GM12878 (cell line): Measurements from ENCODE around the gene LIN7C. TPM values are rescaled to one million over a fixed set of nuclear protein-coding genes. Genes with fewer than 3 reads are reported as not detected.

Experiments used
- ATAC-seq: fragments of 200-7000 bp; cut with Tn5 transposase; 3 replicates; pipeline ENCODE4 v1.9.1; 2020; ENCODE audit warnings: mild to moderate bottlenecking, moderate library complexity
- BruUV-seq: library from RNA; stranded (reverse); fragments of 400-500 nt; replicated peaks from 2 replicates; lab custom pipeline; 2021; lab: Mats Ljungman, UMichigan
- CTCF ChIA-PET: fragments of 300-600 bp; sonication (Branson Sonifier 250); formaldehyde crosslinking; extraction: SDS; loops from one replicate; lab custom pipeline; 2021; ENCODE audit warnings: inconsistent platforms; lab: Yijun Ruan, JAX
- POLR2A ChIA-PET: fragments of 350-600 bp; formaldehyde crosslinking; extraction: SDS; loops from one replicate; lab custom pipeline; 2021; ENCODE audit warnings: inconsistent platforms; lab: Charles Lee
- RAD21 ChIA-PET: fragments of 300-600 bp; sonication (Branson Sonifier 250); formaldehyde crosslinking; loops from one replicate; lab custom pipeline; 2023; ENCODE audit warnings: antibody characterized with exemption; ENCODE audit not compliant: unreplicated experiment; lab: Charles Lee
- SMC1A ChIA-PET: fragments of 300-600 bp; sonication (Branson Sonifier 250); formaldehyde crosslinking; loops from one replicate; lab custom pipeline; 2023; ENCODE audit not compliant: unreplicated experiment, uncharacterized antibody; lab: Charles Lee
- DNase-seq: peaks from one replicate; pipeline ENCODE4 v3.0.0-alpha.2; 2011; ENCODE audit warnings: low read depth, low spot score
- FAIRE-seq: peaks from 3 replicates; lab custom pipeline; 2011; peaks lifted over from hg19 to GRCh38; lab: Jason Lieb, UNC
- H2AFZ ChIP-seq: 2 replicates; pipeline ENCODE4 v1.6.0; 2011; ENCODE audit warnings: low read depth, low read length, control low read depth; ENCODE audit not compliant: control insufficient read depth
- H3K27ac ChIP-seq: 2 replicates; pipeline ENCODE4 v1.5.1; 2011; ENCODE audit warnings: control low read depth; ENCODE audit not compliant: control insufficient read depth, insufficient read depth
- H3K27me3 ChIP-seq, 2 experiments: replicated peaks in 1 of 2; 2 replicates each; pipeline versions ENCODE4 v1.6.0 to v1.6.1; 2011; ENCODE audit warnings: low read length in 1 of 2; ENCODE audit not compliant: control insufficient read depth in 2 of 2, insufficient read depth in 2 of 2
- H3K36me3 ChIP-seq, 2 experiments: 2 replicates each; pipeline ENCODE4 v1.5.1; 2011; ENCODE audit warnings: low read length in 1 of 2; ENCODE audit not compliant: control insufficient read depth in 2 of 2, insufficient read depth in 2 of 2
- H3K4me1 ChIP-seq: 2 replicates; pipeline ENCODE4 v1.6.1; 2011; ENCODE audit warnings: mild to moderate bottlenecking, low read length, moderate library complexity, mixed read lengths; ENCODE audit not compliant: control insufficient read depth, insufficient read depth
- H3K4me2 ChIP-seq: 2 replicates; pipeline ENCODE4 v1.6.0; 2011; ENCODE audit warnings: control low read depth; ENCODE audit not compliant: control insufficient read depth, insufficient read depth
- H3K4me3 ChIP-seq: fragments of 200-600 bp; sonication (generic); 2 replicates; pipeline ENCODE4 v1.5.1; 2016
- H3K79me2 ChIP-seq: 2 replicates; pipeline ENCODE4 v1.6.0; 2011; ENCODE audit warnings: low read length; ENCODE audit not compliant: control insufficient read depth, insufficient read depth
- H3K9ac ChIP-seq: 2 replicates; pipeline ENCODE4 v1.8.0; 2011; ENCODE audit warnings: low read length, control low read depth, mixed read lengths; ENCODE audit not compliant: control insufficient read depth, insufficient read depth
- H3K9me3 ChIP-seq: replicated peaks from 3 replicates; pipeline ENCODE4 v1.5.1; 2011; ENCODE audit warnings: mild to moderate bottlenecking, low read length; ENCODE audit not compliant: control insufficient read depth, insufficient read depth
- H4K20me1 ChIP-seq: 2 replicates; pipeline ENCODE4 v1.6.0; 2011; ENCODE audit not compliant: control insufficient read depth, insufficient read depth
- CBX3 ChIP-seq: fragments of 200-600 bp; sonication (generic); IDR thresholded peaks from 2 replicates; pipeline ENCODE4 v1.6.1; 2016; ENCODE audit warnings: low read depth, borderline replicate concordance
- CREB1 ChIP-seq: IDR thresholded peaks from 2 replicates; pipeline ENCODE4 v1.6.1; 2012; ENCODE audit warnings: low read depth, mild to moderate bottlenecking, inconsistent platforms
- FOS ChIP-seq: IDR thresholded peaks from 3 replicates; pipeline ENCODE4 v1.6.1; 2011; ENCODE audit warnings: borderline replicate concordance; ENCODE audit not compliant: insufficient read length; ENCODE audit errors: extremely low read depth
- FOXK2 ChIP-seq: fragments of 450-650 bp; IDR thresholded peaks from 2 replicates; pipeline ENCODE4 v1.6.1; 2017; ENCODE audit warnings: mild to moderate bottlenecking, moderate library complexity
- JUNB ChIP-seq: IDR thresholded peaks from 2 replicates; pipeline ENCODE4 v1.6.1; 2016; ENCODE audit warnings: antibody characterized with exemption, mild to moderate bottlenecking
- KDM1A ChIP-seq: fragments of 200-600 bp; sonication (generic); IDR thresholded peaks from 2 replicates; pipeline ENCODE4 v1.6.1; 2016; ENCODE audit warnings: borderline replicate concordance
- MYB ChIP-seq: fragments of 150-350 bp; IDR thresholded peaks from 2 replicates; pipeline ENCODE4 v1.6.1; 2014; ENCODE audit warnings: mild to moderate bottlenecking, low read depth, low read length, borderline replicate concordance
- NBN ChIP-seq: fragments of 450-650 bp; IDR thresholded peaks from 2 replicates; pipeline ENCODE4 v1.6.1; 2016
- NFIC ChIP-seq: IDR thresholded peaks from 2 replicates; pipeline ENCODE4 v1.6.1; 2012; ENCODE audit warnings: low read depth, mild to moderate bottlenecking, inconsistent platforms, low read length, moderate library complexity
- NR2F1 ChIP-seq: fragments of 450-650 bp; conservative IDR thresholded peaks from 2 replicates; pipeline ENCODE4 v1.6.1; 2017; ENCODE audit warnings: mild to moderate bottlenecking
- POU2F2 ChIP-seq: IDR thresholded peaks from 3 replicates; pipeline ENCODE4 v1.6.1; 2011; ENCODE audit warnings: low read depth, mild to moderate bottlenecking, low read length, borderline replicate concordance
- STAT1 ChIP-seq: fragments of 450-650 bp; conservative IDR thresholded peaks from 2 replicates; pipeline ENCODE4 v1.6.1; 2014; ENCODE audit warnings: antibody characterized with exemption, mild to moderate bottlenecking
- WGBS: methylation state at CpG from one replicate; pipeline ENCODE4 v1.1.6; 2016; ENCODE audit warnings: low lambda C conversion rate; ENCODE audit not compliant: insufficient replicate concordance, insufficient coverage; ENCODE audit errors: missing lambda C conversion rate; 5-methylcytosine and 5-hydroxymethylcytosine counted together
- in situ Hi-C: fragments of 300-500 bp; cut with MboI; formaldehyde crosslinking; loops from 9 replicates; pipeline ENCODE4 v1.14.3; 2018; ENCODE audit warnings: mixed read lengths
- intact Hi-C: fragments of 100-400 bp; cut with micrococcal nuclease; formaldehyde crosslinking; loops from one replicate; pipeline ENCODE4 v1.14.2; 2022; ENCODE audit not compliant: unreplicated experiment
- polyA plus RNA-seq, 11 experiments: library from polyadenylated mRNA; depleted of rRNA in 4 of 11; unstranded in 6 of 11; stranded (reverse) in 5 of 11; fragments of >200 nt; fragmentation: Nextera tagmentation in 4 of 11; fragmentation: Illumina TruSeq in 1 of 11; extraction: Ambion mirVana in 4 of 11; extraction: Trizol in 1 of 11; gene quantifications; 1 replicate in 1 of 11; 2 replicates in 10 of 11; pipeline versions ENCODE4 v1.2.1 to v1.2.3, GENCODE V29; 2011 to 2016; ENCODE audit warnings: inconsistent platforms in 2 of 11, missing spikeins in 2 of 11, low read depth in 1 of 11
- total RNA-seq, 4 experiments: library from RNA; depleted of rRNA in 3 of 4; stranded (reverse); fragments of >200 nt in 3 of 4; fragmentation: Illumina TruSeq in 1 of 4; extraction: Trizol in 1 of 4; gene quantifications; 2 replicates each; pipeline versions ENCODE4 v1.2.1 to v1.2.3, GENCODE V29; 2013 to 2021
- TF ChIP-seq, protein P1 (sequence below): fragments of 450-650 bp; IDR thresholded peaks from 2 replicates; pipeline ENCODE4 v1.6.1; 2017; ENCODE audit warnings: antibody characterized with exemption, mild to moderate bottlenecking, moderate library complexity

Gene LIN7C
- total and polyA plus RNA-seq, 10 of the 15 experiments (the other 5 are each of a cell fraction or from before 2014, with no cell fraction given), result 6.0 to 23.7 (median 15.1) TPM

DNA sequence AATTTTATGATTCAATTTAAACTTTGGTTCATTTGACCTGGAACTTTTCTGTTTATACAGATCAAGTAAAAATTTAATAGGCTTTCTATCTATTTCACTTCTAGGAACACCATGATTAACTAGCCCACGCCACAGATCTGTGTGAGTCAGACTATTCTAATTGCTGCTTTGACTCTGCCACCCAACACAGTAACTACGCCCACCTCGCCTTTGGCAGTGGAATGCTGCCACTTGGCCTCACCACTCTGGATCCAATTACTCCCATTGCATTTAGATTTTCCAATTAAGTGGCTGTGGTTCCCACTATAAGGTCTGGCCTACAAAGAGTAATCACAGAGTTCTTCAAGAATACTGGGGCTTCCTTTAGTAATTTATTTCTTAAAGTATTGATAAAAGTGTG lies 46.6 kb upstream of the LIN7C start:
- H3K4me2 ChIP-seq, result no peak overlapping the region
- H3K9me3 ChIP-seq, result no peaks in the 10 kb centered on the region
- H4K20me1 ChIP-seq, result no peaks in the 10 kb centered on the region
- WGBS, result 10% methylated on average over 3 of the region's 3 CpGs
- H3K9ac ChIP-seq, result no peak overlapping the region
- ChIA-PET SMC1A (no interaction called here), POLR2A (no interaction called here), CTCF (no interaction called here), RAD21 (no interaction called here)
- no peak overlapping the region for H3K27ac ChIP-seq
- intact Hi-C loops, result no loop called here
- no peaks in the 10 kb centered on the region for H3K4me1 ChIP-seq
- no peaks in the 10 kb centered on the region for H3K79me2 ChIP-seq
- BruUV-seq, result no TSS peak
- H2AFZ ChIP-seq, result no peak overlapping the region
- in situ Hi-C loops, result no loop called here
- H3K27me3 ChIP-seq, result no peaks in the 10 kb centered on the region; a peak in 1 of 4 replicates
- FAIRE-seq, result no peak
- H3K36me3 ChIP-seq, result no peaks in the 10 kb centered on the region
- no peak for DNase-seq
- no peak overlapping the region for H3K4me3 ChIP-seq
- ATAC-seq, result no peak
- no peak for TF ChIP-seq FOS
- TF ChIP-seq STAT1, result no peak
- TF ChIP-seq CREB1, result no peak
- no peak for TF ChIP-seq JUNB
- TF ChIP-seq, protein P1, sequence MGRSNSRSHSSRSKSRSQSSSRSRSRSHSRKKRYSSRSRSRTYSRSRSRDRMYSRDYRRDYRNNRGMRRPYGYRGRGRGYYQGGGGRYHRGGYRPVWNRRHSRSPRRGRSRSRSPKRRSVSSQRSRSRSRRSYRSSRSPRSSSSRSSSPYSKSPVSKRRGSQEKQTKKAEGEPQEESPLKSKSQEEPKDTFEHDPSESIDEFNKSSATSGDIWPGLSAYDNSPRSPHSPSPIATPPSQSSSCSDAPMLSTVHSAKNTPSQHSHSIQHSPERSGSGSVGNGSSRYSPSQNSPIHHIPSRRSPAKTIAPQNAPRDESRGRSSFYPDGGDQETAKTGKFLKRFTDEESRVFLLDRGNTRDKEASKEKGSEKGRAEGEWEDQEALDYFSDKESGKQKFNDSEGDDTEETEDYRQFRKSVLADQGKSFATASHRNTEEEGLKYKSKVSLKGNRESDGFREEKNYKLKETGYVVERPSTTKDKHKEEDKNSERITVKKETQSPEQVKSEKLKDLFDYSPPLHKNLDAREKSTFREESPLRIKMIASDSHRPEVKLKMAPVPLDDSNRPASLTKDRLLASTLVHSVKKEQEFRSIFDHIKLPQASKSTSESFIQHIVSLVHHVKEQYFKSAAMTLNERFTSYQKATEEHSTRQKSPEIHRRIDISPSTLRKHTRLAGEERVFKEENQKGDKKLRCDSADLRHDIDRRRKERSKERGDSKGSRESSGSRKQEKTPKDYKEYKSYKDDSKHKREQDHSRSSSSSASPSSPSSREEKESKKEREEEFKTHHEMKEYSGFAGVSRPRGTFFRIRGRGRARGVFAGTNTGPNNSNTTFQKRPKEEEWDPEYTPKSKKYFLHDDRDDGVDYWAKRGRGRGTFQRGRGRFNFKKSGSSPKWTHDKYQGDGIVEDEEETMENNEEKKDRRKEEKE, result no peak
- no peak for TF ChIP-seq KDM1A
- TF ChIP-seq NBN, result no peak
- no peak for TF ChIP-seq NFIC
- no peak for TF ChIP-seq POU2F2
- no peak for TF ChIP-seq FOXK2
- no peak for TF ChIP-seq MYB
- TF ChIP-seq NR2F1, result no peak
- no peak for TF ChIP-seq CBX3
